Tibial nerve (tissue), 4 donors: ENCODE results near the gene CRTC3. TPM values are rescaled to one million over a fixed set of nuclear protein-coding genes. Genes with fewer than 3 reads are reported as not detected.

Experiments used
- DNase-seq, 2 donors: peaks; one replicate each; pipeline ENCODE4 v3.0.0-alpha.2; 2019; ENCODE audit warnings: low spot score in 2 of 2
- H3K27ac ChIP-seq, 4 donors: fragments of 200-600 bp; sonication (generic) in 3 of 4; one replicate each; pipeline ENCODE4 v1.5.1; 2017 to 2019; ENCODE audit warnings: mild to moderate bottlenecking in 1 of 4
- H3K27me3 ChIP-seq, 2 donors: fragments of 200-600 bp; sonication (generic) in 1 of 2; one replicate each; pipeline versions ENCODE4 v1.5.1 to v1.6.0; 2017 to 2019
- H3K36me3 ChIP-seq, 3 donors: fragments of 200-600 bp; sonication (generic); one replicate each; pipeline ENCODE4 v1.5.1; 2018 to 2019
- H3K4me1 ChIP-seq, 4 donors: fragments of 200-600 bp; sonication (generic) in 3 of 4; one replicate each; pipeline ENCODE4 v1.5.1; 2017 to 2019
- H3K4me3 ChIP-seq, 4 donors: fragments of 200-600 bp; sonication (generic) in 3 of 4; one replicate each; pipeline ENCODE4 v1.5.1; 2017 to 2019; ENCODE audit warnings: mild to moderate bottlenecking in 1 of 4, moderate library complexity in 1 of 4
- H3K9me3 ChIP-seq, 4 donors: fragments of 200-600 bp; sonication (generic) in 3 of 4; one replicate each; pipeline ENCODE4 v1.5.1; 2017 to 2019
- EP300 ChIP-seq, 2 donors: sonication (generic); formaldehyde crosslinking; IDR thresholded peaks; one replicate each; pipeline ENCODE4 v1.6.1; 2017; ENCODE audit warnings: antibody characterized with exemption in 2 of 2, mild to moderate bottlenecking in 1 of 2
- POLR2A ChIP-seq, 2 donors: fragments of 450-650 bp; IDR thresholded peaks; one replicate each; pipeline ENCODE4 v1.6.1; 2017; ENCODE audit warnings: antibody characterized with exemption in 2 of 2, mild to moderate bottlenecking in 2 of 2, moderate library complexity in 2 of 2
- WGBS, 2 donors: methylation state at CpG; one replicate each; pipeline ENCODE4 v1.1.5; 2018; 5-methylcytosine and 5-hydroxymethylcytosine counted together
- total RNA-seq, 4 donors: library from RNA; depleted of rRNA; stranded (reverse); fragments of >200 nt; gene quantifications; one replicate each; pipeline ENCODE4 v1.1.0, GENCODE V29; 2016
- TF ChIP-seq, protein P1 (sequence below), 5 experiments: fragments of 200-600 bp in 3 of 5; fragments of 450-650 bp in 2 of 5; sonication (generic) in 3 of 5; IDR thresholded peaks; one replicate each; pipeline ENCODE4 v1.5.1; 2016 to 2019; ENCODE audit warnings: antibody characterized with exemption in 5 of 5, mild to moderate bottlenecking in 3 of 5, moderate library complexity in 2 of 5

The CRTC3 gene
- total RNA-seq, 4 donors from 2014 or later: 52.7 to 63.7 (median 60.6) TPM

DNA sequence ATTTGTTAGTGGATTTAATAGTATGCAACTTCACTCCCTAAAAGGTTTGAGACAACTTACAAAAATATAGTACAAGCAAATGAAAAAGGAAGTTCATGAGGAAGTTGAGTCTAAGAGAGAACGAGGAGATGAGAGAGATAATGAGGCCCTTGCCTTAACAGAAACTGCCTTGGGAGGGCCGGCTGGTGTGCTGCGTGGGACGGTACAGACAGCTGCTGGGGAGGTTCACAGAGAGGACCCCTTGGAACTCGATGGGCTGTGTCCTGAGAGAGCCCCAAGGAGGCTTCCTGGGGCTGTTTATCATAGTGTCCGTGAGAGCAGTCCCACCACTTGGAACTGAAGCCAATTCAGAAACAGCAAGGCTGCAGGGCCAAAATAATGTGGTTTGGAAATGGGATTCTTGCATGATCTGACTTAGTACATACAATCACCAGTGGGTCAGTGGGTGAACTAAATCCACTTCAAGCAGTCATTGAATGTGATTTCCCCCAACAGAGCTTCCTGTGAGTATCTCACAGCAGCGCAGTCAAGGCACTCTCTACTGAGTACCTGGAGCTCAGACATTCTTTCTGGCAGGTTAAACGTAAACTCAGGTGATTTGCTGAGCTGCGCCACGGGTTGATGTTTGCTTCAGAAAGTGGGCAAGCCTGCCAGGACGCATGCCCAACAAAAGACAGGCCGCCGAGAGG, 90.8 kb downstream of the CRTC3 start:
- H3K4me3 ChIP-seq: no peak overlapping the region
- peak overlapping the region in 1 of 4 donors; percentile 10 for H3K27ac ChIP-seq
- peaks cover 0 to 69% (median 0%) of the 10 kb centered on the region in 3 donors for H3K36me3 ChIP-seq
- TF ChIP-seq EP300 (IDR thresholded peaks at IDR 0.05) (no peak), POLR2A (IDR thresholded peaks at IDR 0.05) (no peak)
- TF ChIP-seq, protein P1, sequence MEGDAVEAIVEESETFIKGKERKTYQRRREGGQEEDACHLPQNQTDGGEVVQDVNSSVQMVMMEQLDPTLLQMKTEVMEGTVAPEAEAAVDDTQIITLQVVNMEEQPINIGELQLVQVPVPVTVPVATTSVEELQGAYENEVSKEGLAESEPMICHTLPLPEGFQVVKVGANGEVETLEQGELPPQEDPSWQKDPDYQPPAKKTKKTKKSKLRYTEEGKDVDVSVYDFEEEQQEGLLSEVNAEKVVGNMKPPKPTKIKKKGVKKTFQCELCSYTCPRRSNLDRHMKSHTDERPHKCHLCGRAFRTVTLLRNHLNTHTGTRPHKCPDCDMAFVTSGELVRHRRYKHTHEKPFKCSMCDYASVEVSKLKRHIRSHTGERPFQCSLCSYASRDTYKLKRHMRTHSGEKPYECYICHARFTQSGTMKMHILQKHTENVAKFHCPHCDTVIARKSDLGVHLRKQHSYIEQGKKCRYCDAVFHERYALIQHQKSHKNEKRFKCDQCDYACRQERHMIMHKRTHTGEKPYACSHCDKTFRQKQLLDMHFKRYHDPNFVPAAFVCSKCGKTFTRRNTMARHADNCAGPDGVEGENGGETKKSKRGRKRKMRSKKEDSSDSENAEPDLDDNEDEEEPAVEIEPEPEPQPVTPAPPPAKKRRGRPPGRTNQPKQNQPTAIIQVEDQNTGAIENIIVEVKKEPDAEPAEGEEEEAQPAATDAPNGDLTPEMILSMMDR (IDR thresholded peaks at IDR 0.05): no peak
- WGBS, 2 donors: 75 to 80% methylated on average over 13 of the region's 13 CpGs
- no peaks in the 10 kb centered on the region for H3K9me3 ChIP-seq
- peaks cover 0 to 10% (median 0%) of the 10 kb centered on the region in 4 donors for H3K4me1 ChIP-seq
- no peaks in the 10 kb centered on the region for H3K27me3 ChIP-seq
- no peak for DNase-seq

DNA sequence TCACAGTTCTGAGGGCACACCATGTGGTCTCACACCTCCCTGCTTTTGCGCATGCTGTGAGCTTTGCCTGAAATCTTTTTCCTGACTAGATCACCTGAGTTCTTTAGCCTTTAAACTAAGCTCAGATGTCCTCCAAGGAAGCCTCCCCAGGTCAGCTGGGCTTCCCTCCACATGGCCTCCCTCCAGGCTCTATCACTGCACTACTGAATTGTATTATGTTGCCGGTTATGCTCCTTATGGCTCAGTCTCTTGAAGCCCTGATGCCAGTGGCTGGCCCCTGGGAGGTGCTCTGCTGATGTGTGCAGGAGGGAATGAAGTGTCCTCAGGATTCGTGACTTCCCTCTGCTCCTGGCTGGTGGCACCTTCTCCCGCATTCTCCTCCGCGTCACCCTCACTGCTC, 94.1 kb downstream of the CRTC3 start:
- H3K9me3 ChIP-seq: no peaks in the 10 kb centered on the region
- WGBS, 2 donors: 88% methylated on average over 6 of the region's 6 CpGs
- H3K27me3 ChIP-seq: no peaks in the 10 kb centered on the region
- DNase-seq: no peak
- H3K4me1 ChIP-seq: no peaks in the 10 kb centered on the region
- no peak overlapping the region for H3K4me3 ChIP-seq
- peaks cover 0 to 93% (median 0%) of the 10 kb centered on the region in 3 donors for H3K36me3 ChIP-seq
- TF ChIP-seq POLR2A (IDR thresholded peaks at IDR 0.05) (no peak), EP300 (IDR thresholded peaks at IDR 0.05) (no peak)
- TF ChIP-seq, protein P1 (IDR thresholded peaks at IDR 0.05): no peak
- H3K27ac ChIP-seq: peak overlapping the region in 2 of 4 donors; percentile 2 to 46

DNA sequence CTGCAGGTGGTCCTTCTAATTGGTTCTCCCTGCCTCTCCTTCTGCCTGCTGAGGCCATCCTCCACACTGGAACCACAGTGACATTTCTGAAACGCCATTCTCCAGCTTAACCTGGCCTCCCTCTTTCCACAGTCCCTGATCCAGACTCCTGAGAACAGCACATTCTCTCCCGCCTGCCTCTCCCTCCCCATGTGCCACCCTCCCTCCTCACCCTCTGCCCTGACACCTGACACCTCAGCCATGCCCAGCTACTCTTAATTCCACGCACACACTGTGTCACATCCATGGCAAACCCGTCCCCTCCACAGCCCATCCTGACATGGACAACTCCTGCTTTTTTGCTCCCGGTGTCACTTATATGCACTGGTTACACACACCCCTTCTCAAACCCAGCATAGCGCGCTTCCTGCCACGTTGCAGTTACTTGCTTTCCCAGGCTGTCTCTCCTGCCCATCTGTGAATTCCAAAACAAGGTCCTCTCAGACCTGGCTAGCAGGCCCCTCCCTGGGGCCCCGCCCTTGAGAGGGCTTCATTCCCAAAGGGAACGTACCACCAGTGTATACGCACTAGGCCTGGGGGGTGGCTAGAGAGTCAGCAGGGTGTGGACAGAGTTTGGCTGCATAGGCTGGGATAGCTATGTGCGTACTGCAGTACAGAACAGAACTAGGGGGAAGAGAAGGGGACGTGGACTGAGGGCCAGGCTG, 94.7 kb downstream of the CRTC3 start:
- DNase-seq: no peak
- Histone ChIP-seq H3K27me3 (no peaks in the 10 kb centered on the region), H3K36me3 (peaks cover 0 to 94% (median 4%) of the 10 kb centered on the region in 3 donors), H3K27ac (peak overlapping the region in 1 of 4 donors; percentile 46), H3K9me3 (no peaks in the 10 kb centered on the region), H3K4me1 (no peaks in the 10 kb centered on the region), H3K4me3 (no peak overlapping the region)
- TF ChIP-seq, protein P1 (IDR thresholded peaks at IDR 0.05): no peak
- TF ChIP-seq POLR2A (IDR thresholded peaks at IDR 0.05) (no peak), EP300 (IDR thresholded peaks at IDR 0.05) (peak in 1 of 2 donors; percentile 18)
- WGBS, 2 donors: 77% methylated on average over 13 of the region's 13 CpGs

DNA sequence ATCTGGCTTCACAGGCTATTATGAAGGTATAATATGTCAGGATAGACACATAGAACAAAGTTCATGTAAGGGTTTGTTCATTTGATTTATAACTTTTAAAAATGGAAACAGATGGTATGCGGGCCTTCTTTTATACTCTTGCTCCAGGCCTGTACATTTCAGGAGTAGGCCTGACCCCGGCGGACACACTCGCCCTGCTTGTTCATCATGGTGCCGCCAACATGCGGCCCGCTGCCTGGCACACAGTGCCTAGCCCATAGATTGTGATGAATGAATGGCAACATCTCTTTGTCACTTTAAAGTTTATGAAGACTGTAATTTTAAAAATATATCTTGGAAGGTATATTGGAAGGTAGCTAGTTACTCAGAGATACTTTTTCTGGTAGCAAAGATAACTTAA, 95.3 kb downstream of the CRTC3 start:
- TF ChIP-seq POLR2A (IDR thresholded peaks at IDR 0.05) (no peak), EP300 (IDR thresholded peaks at IDR 0.05) (no peak)
- TF ChIP-seq, protein P1 (IDR thresholded peaks at IDR 0.05): no peak
- 89 to 93% methylated on average over 7 of the region's 7 CpGs for WGBS, 2 donors
- H3K27ac ChIP-seq: peak overlapping the region in 1 of 4 donors; percentile 46
- H3K36me3 ChIP-seq: peaks cover 0 to 94% (median 6%) of the 10 kb centered on the region in 3 donors
- H3K27me3 ChIP-seq: no peaks in the 10 kb centered on the region
- no peaks in the 10 kb centered on the region for H3K4me1 ChIP-seq
- no peaks in the 10 kb centered on the region for H3K9me3 ChIP-seq
- no peak for DNase-seq
- H3K4me3 ChIP-seq: no peak overlapping the region

DNA sequence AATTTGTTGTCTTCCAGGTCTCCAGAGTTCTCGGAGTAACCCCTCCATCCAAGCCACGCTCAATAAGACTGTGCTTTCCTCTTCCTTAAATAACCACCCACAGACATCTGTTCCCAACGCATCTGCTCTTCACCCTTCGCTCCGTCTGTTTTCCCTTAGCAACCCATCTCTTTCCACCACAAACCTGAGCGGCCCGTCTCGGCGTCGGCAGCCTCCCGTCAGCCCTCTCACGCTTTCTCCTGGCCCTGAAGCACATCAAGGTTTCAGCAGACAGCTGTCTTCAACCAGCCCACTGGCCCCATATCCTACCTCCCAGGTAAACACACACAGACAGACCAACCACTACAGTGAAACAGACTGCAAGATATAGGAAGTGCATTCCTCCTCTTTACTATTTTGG, 99.5 kb downstream of the CRTC3 start:
- TF ChIP-seq, protein P1 (IDR thresholded peaks at IDR 0.05): no peak
- no peak for TF ChIP-seq POLR2A (IDR thresholded peaks at IDR 0.05)
- TF ChIP-seq EP300 (IDR thresholded peaks at IDR 0.05): no peak
- Histone ChIP-seq H3K27ac (no peak overlapping the region), H3K27me3 (no peaks in the 10 kb centered on the region), H3K9me3 (no peaks in the 10 kb centered on the region), H3K4me1 (peaks cover 0 to 4% (median 0%) of the 10 kb centered on the region in 4 donors), H3K36me3 (peaks cover 0 to 93% (median 6%) of the 10 kb centered on the region in 3 donors), H3K4me3 (no peak overlapping the region)
- no peak for DNase-seq
- 88 to 90% methylated on average over 12 of the region's 12 CpGs for WGBS, 2 donors
